ENCODE data around the gene PNLIPRP2.

DNA sequence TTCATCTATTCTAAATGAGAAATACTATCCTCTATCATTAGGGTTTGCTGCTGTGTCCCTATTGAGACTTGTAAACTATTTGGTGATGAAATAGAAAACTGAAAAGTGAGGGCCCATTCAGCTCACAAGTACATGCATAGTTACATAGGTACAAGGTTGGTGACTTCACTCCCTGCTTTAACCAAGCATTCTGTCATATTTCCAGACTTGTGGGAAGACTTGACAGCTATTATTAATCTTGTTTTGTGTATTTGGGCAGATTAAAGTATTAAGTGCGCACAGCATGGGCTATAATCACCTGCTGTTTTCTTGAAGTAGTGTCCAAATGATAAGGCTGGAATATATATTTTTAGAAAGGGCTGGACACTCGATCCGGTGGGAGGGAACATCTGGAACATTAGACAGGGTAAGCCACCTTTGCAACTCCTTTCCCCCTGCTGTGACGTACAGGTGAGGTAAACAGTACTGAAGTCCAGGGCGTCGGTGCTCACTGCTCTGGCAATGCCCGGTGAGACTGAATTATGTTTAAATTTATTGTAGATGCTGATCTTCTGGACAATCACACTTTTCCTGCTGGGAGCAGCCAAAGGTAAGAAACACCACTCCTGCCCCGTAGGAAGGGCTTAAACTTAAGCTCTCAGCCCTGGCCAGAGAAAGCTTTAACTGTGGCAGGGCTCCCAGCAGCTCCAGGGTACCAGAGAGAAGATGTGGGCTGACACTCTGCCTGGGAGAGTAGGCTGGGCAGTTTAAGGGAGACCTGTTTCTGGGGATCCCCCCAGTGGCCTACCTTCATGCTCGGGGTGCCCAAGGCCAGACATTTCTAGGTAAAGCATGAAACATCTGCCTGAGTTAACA, 29.9 kb upstream of the PNLIPRP2 start, which contains the start of gene PNLIPRP1:
- TF ChIP-seq, protein P1, sequence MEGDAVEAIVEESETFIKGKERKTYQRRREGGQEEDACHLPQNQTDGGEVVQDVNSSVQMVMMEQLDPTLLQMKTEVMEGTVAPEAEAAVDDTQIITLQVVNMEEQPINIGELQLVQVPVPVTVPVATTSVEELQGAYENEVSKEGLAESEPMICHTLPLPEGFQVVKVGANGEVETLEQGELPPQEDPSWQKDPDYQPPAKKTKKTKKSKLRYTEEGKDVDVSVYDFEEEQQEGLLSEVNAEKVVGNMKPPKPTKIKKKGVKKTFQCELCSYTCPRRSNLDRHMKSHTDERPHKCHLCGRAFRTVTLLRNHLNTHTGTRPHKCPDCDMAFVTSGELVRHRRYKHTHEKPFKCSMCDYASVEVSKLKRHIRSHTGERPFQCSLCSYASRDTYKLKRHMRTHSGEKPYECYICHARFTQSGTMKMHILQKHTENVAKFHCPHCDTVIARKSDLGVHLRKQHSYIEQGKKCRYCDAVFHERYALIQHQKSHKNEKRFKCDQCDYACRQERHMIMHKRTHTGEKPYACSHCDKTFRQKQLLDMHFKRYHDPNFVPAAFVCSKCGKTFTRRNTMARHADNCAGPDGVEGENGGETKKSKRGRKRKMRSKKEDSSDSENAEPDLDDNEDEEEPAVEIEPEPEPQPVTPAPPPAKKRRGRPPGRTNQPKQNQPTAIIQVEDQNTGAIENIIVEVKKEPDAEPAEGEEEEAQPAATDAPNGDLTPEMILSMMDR (conservative IDR thresholded peaks at IDR 0.05), result no peak
- no peak for TF ChIP-seq ZFX (IDR thresholded peaks at IDR 0.05)
